GM12873 (cell line): ENCODE data around the gene BIN1.

ENCODE experiments used
- TF ChIP-seq, protein P1 (sequence below): IDR thresholded peaks from 2 replicates; pipeline ENCODE4 v1.5.1; 2012; ENCODE audit warnings: low read depth, mild to moderate bottlenecking, moderate library complexity, low read length, control low read depth; ENCODE audit not compliant: insufficient read depth; ENCODE audit errors: missing control alignments

Gene BIN1

DNA sequence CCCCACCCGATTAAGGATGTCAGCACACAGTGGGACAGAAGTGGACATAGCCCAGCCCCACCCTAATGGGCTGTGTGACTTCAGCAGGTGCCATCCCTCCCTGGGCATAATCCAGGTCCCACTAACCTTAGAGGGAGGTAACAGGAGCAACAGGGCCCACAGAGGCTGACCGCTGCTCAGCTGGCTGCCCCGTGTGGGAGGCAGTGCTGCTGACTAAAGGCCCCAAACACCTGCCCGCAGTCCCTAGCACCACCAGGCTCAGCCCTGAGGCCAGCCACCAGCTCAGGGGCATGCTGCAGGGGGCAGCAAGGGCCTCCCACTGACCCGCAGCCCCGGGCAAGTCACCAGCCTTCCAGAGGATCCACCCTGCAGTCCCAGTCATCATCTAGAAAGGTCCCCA lies 14.6 kb downstream of the BIN1 start:
- TF ChIP-seq, protein P1, sequence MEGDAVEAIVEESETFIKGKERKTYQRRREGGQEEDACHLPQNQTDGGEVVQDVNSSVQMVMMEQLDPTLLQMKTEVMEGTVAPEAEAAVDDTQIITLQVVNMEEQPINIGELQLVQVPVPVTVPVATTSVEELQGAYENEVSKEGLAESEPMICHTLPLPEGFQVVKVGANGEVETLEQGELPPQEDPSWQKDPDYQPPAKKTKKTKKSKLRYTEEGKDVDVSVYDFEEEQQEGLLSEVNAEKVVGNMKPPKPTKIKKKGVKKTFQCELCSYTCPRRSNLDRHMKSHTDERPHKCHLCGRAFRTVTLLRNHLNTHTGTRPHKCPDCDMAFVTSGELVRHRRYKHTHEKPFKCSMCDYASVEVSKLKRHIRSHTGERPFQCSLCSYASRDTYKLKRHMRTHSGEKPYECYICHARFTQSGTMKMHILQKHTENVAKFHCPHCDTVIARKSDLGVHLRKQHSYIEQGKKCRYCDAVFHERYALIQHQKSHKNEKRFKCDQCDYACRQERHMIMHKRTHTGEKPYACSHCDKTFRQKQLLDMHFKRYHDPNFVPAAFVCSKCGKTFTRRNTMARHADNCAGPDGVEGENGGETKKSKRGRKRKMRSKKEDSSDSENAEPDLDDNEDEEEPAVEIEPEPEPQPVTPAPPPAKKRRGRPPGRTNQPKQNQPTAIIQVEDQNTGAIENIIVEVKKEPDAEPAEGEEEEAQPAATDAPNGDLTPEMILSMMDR, result no peak

DNA sequence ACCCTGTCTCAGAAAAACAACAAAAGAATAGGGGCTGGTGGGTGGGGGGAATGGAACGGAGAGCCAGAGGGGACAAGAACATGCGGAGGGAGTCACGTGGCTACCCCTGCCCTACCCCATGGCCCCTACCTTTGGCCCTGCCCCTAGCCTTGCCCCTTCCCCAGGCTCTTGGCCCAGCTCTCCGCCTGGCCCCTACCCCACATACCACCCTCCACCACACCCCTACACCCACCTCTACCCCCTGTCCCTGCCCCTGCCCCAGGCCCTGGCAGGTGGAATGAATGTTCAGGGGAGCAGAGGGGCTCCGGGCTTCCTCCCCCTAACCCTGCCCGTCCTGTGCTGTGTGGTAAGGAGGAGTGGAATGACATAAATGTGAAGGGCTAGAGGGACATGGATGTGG lies 15.1 kb downstream of the BIN1 start:
- TF ChIP-seq, protein P1, result no peak

DNA sequence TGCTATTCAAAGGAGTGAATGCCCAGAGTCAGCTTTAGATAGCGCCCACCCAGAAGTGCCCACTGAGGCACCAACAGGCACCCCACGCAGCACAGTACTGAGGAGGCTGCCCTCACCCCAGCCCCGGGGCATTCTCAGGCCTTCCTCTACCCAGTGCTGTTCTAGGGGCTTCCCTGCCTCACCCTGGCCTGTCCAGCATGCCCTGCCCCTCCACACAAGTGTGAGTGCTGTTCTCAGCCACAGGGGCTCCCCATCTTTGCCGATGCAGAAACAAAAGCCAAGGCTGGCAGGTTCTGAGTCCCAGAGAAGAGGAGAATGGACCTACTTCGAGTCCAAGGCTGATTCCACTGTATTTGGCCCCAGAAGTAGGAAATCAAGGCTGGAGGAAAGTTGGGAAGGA lies 15.8 kb downstream of the BIN1 start:
- TF ChIP-seq, protein P1, result no peak

DNA sequence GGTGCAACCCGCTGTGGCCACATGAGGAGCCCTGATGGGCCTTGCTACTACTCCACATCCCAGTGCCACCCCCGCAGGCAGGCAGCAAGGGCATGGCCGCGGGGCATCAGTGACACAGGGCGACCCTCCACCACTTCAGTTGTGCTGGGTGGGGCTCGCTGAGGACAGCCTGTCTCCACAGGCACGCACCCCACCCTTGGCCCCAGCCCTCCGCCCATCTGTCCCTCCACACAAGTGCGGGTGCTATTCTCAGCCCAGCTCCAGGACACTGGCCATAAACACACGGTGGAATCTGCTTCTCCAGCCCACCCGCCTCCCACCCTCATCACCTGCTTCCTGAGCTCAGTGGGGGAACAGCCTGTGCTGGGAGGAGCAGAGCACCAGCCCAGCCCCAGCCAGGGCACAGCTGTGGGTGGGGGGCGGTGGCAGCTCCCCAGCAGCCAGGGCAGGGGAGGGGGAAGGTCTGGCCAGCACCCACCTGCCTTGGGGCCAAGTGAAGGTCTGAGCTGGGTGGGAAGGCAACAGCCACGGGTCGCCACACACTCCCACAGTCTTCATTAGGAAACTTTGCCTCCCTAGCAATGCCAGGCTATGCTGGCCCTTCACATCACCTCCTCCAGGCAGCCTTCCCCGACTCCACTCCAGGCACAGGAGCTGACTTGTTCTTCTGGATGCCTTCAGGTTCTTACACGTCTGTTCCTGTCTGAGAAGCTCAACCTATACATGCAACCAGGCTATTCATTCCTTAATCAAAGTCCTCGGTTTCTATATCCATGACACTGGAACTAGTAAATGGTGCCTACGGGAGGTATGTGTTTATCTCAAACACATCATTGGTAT lies 16.5 kb downstream of the BIN1 start:
- TF ChIP-seq, protein P1, result no peak

DNA sequence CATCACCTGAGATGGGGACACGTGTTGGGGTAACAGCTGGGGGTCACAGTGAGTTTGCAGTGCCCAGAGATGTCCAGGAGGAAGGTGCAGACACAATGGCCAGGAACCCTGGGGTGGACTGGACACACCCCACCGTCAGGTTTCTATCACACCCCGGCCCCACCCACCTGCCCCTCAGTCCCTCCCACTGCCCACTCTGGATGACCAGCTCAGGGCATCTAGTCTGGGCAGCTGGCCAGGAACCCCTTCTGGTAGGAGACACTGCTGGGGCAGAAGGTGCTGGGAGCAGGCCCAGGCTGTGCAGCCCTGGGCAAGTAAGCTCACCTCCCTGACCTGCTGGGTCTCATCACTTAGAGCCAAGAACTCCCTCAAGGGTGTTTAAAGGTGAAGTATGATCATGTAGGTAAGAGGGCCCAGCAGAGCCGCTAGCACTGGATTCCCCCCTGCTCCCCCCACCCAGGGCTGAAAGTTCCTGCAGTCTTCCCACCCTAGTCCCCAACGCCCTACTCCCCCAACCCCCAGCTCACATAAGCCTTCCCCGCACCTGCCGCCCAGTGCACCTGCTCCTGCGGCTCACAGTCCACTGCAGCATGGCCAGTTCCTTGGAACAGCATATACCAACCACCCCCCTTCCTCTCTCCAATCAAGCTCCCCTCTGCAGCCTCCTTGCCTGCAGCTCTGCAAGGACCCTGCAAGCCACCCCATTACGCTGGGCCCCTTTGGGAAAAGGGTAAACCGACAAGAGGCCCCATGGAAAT lies 17.3 kb downstream of the BIN1 start:
- TF ChIP-seq, protein P1, result no peak

DNA sequence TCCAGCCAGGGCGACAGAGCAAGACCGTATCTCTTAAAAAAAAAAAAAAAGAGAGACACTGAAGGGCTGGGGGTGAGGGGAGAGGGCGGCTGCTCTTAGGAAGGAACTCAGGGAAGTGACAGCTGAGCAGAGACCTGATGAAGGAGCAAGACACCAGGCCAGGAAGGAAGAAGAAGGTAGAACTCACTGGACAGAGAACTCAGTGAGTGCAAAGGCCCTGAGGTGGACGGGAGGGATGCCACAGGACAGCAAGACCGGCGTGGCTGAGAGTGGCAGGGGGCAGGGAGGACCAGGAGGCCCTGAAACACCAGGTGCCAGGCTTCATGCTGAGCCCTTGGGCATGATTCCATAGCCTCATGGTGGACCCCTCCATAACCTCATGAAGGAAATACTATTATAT lies 18.2 kb downstream of the BIN1 start:
- TF ChIP-seq, protein P1, result no peak

DNA sequence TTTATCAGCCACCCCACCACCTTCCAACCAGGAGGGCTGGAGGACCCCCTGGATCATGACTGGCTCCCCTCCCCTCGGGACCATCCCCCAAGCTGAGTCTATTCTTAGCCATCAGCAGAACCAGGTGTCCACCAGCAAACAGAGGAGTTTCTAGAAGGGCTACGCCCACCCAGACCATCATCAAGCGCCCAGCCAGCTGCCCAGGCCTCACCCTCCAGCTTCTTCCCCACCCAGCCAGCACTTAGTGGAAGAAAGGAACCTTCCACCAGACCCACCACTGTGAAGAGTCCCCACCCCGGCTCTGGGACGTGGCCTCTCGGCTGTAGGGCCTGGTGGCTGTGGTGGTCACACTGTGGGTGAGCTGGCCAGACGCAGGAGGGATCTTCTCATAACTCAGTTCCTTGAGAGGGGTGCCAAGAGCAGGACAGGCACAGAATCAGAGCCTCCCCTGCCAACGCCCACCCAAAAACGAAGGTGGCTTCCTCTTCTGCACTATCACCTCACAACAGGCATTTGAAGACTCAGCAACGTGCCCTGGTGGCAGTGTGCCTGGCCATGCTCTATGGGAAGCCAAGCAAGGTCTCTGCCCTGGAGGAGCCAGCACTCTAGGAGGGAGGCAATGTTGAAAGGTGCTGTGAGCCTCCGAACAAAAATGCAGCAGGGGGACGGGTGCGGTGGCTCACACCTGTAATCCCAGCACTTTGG lies 19.0 kb downstream of the BIN1 start:
- TF ChIP-seq, protein P1, result no peak
